NCI-H1048 (cell line): ENCODE results near the gene DUSP12.
"Not testable (repeated sequence)": the region's sequence is repeated elsewhere in the genome, so short reads cannot be mapped to it uniquely, and the experiment has no call there.

Experiments
- DNase-seq: peaks from one replicate; lab custom pipeline; 2025; lab: John Stamatoyannopoulos, UW

DUSP12 gene

DNA sequence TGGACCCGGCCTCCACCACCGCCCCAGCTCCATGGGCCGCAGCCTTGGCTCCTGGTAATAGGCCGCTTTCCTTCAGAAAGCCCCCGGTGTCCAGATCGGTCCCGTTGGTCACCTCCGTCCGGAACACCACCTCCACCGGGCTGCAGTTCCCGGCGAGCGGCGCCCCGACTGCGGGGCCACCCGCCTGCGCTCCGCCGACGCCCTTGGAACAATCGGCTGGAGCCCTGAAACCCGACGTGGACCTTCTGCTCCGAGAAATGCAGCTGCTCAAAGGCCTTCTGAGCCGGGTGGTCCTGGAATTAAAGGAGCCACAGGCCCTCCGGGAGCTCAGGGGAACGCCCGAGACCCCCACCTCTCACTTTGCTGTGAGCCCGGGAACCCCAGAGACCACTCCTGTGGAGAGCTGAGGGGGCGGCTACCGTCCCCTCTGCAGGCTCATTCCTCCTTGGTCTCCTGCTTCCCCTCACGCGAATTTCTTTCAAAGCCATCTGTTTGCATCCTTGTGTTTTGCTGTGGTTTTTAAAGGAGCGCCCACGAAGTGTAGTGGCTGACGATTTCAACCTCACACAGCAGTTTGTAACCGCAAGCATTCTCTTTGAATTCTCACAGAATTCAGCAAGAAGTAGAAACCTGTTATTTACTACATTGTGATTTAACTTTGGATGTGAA is 22.2 kb upstream of the DUSP12 start:
- DNase-seq: no peak

DNA sequence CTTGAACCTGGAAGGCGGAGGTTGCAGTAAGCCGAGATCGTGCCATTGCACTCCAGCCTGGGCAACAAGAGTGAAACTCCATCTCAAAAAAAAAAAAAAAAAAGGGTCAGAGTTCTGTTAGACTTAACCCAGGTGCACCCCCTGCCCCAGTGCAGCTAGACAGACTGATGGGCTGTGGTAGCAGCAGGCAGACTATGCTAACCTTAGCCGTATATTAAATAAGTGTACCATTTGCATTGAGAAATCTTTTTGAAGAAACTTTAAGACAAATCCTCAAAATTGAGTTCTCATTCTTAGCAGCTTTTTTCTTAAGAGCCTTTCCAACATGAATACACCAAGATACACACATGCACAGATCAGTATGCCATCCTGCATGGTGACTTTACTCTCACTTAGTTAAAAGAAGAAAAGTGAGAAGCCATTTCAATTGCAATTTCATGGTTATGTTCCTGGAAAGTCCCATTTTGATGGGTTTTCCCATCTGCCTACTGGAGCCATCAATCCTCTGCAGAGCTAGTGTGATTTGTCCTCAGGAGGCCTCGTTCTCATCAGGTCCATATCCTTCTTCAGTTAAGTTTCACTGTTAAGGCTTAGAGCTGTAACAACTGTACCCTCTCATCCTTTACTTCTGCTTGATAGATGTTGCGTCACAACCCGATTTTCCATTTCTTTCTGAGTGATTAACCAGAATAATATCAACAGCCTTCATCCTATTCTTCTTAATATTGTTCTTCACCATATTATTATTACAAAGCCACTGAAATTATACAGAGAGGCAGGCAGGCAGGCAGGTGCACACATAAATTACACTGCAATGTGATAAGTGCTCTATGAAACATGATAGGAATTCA is 21.0 kb upstream of the DUSP12 start:
- DNase-seq: no peak

DNA sequence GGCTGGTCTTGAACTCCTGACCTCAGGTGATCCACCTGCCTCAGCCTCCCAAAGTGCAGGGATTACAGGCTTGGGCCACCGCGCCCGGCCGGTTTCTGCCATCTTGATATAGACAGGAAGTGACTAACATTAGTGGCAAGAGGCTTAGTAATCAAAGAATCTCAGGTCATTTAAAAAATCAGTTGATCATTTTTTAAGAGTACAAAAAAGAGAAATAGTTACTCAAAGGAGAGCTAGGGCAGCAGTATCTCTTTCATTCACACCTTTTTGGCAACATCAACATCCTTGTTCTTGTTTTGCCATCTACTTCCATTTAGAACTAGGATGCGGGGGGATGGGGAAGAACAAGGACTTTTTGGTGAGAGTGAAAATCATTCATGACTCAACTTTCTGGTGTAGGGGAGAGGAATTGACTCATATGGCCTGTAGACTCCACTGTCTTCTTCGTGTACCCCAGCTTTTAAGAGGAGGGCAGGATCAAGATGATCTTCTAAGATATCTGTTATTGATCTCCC is 19.5 kb upstream of the DUSP12 start:
- no peak for DNase-seq

DNA sequence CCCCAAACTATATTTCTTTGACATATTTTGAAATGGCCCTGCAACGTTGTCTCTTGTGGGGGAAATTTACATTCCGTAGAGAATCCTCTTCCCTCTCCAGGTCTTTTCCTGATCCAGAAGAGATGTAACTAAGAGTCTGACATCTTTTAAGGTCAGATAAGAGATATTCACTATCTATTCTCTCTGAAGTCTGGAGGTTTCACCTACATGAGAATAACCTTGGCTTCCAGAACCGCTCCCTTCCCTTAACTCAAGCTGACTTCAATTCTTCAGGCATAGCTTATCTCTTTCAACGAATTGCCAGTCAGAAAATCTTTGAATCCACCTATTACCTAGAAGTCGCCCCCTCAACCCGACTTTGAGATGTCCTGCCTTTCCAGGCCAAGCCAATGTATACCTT is 18.3 kb upstream of the DUSP12 start:
- no peak for DNase-seq

DNA sequence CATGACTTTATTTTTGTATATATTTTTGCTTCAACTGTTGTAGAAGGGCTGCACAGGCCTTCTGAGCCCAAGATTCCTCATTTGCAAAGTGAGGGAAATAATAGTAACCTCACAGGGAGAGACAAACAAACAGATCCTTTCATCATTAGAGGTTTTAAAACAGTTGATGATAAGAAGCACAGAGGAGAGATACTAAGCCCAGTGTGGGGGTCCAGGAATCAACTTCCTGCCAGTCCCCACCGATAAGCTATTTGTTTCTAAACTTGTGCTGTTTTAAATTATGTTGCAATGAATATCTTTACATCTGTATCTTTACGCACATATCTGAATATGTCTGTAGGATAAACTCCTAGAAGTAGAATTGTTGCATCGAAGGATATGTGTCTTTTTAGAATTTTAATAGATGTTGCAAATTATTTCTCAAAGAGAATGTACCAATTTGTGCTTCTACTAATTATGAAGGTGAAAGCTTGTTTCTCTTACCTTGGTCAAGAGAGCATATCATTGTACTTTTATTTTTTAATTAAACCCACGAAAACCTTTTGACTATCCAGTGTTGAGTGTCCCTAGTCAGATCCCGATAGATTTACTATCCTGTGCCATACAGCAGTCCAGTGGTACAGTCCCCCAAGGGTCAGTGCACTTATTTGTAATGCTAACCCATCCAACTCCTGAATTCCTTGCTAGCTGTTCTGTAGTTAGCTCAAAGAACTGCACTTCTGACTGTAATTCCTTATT is 17.4 kb upstream of the DUSP12 start:
- DNase-seq: no peak

DNA sequence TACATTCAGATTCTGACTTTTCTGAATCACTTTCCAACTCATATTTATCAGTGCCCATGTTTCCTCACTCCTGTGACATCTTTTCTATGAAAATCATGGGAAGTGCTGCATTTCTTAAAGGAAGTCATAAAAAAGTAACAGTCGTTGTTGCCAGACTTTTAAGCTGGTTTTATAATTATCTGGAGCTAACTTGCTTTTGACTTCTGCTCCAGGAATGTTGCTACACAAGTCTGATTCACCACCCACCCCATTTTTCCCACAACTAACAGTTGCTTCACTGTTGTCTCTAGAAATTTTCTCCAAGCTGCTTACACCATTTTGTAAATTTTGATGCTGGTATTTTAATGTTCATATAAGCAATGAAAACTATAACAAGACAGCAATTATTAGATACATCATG is 16.1 kb upstream of the DUSP12 start:
- no peak for DNase-seq

DNA sequence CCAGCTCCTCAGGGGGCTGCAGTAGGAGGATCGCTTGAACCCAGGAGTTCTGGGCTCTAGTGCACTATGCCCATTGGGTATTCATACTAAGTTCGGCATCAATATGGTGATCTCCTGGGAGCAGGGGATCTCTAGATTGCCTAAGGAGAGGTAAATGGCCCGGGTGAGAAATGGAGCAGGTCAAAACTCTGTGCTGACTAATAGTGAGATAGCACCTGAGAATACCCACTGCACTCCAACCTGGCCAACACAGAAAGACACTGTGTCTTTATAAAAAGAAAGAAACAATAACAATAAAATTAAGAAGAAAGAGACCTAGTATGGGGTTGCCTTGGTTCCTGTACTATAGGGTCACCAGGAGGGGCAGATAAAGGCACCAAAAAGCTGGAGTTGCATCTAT is 13.7 kb upstream of the DUSP12 start:
- no peak for DNase-seq

DNA sequence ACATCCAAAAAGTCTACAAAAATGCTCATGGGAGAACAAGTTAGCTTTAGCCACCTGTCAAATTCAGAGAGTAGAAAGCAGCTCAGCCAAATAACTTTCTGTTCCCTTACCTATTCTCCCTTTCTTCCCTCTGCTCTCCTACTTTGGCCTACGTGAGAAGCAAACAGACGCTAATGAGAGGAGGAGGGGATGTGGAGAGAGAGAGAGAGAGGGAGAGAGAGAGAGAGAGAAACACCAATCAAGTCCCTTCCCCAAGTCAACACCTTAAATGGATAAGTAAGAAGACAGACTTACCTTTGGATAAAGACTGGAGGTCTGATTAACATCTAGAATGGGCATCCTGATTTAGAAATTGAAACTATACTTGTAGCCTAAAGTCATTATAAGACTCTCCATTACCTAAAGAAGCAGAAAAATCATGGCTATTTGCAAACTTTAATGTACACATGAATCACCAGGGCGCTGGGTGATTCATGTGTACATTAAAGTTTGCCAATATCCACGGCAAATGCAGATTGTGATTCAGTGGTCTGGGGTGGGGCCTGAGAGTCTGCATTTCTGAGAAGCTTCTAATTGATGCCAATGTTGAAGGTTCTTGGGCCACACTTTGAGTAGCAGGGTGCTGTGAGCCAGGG is 13.1 kb upstream of the DUSP12 start:
- DNase-seq: no peak

DNA sequence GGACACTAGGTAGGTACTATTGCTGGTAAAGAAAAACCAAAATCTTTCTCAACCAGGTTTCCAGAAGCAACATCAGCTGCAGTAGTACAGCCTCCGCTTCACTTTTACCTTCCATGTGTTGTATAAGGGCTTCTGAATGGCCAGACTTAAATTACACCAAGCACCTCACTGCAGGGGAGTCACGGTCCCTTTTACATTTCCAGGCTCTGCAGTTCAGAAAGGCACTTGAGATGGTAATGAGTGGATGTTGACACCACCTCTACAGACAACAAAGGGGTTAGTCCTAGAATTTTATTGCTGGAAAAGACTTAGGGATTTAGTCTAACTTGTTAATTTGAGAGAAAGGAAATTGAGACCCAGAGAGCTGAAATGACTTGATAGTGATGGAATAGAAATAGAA is 12.0 kb upstream of the DUSP12 start:
- DNase-seq: no peak

DNA sequence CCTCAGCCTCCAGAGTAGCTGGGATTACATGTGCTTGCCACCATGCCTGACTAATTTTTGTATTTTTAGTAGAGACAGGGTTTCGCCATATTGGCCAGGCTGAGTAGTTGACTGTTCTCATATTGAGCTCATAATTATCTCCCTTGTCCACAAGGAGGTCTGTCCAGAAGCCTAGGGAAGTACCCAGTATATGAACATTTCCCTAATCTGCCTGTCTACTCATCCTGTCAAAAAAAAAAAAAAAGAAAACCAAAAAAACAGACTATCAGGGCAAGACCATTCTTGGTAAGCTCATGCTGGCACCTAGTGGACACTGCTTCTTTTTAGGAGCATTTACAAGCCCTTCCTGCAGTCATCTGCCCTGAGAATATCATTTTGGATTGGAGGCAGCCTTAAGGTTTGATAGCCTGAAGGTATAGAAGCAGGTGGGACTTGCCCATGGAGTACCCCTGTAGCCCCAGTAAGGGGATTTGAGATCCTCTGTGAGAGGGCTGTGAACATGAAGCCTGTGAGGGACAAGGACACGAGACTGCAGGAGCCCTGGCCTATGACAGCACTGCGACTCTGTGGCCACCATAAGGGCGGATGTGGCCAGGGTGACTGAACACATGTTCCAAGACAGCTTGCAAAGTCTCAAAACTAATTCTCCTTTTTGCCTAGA is 10.8 kb upstream of the DUSP12 start:
- DNase-seq: no peak

DNA sequence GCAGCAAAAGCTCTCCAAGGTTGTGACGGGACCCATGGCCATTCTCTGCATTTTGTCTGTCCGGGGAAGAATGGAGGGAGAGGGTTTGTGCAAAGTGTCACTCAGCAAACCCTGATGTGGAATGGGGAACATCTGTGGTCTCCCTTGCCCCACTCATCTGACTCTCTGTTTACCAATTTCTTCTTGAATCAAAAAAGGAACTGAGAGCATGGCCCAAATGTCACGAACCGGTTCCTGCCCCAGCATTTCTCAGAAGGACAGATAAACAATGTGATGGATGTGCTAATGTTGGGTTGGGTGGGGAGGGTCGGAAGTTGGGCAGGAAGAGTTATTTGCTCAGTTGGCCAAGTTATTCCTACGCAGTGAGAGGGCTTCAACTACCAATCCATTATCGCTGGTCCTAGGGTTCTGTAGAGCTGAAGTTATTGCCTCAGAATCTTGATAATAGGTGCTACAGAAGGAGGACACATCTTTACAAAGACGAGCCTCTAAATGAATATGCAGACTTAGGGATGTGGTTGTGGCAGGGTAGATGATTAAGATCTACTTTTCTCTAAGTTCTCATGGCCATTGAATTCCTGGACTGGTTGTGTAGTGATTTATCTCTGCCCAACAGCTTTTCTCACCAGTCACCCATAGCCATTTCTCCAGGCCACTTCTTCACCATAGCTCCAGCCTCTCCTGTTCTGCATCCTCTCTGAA is 9.6 kb upstream of the DUSP12 start:
- no peak for DNase-seq

DNA sequence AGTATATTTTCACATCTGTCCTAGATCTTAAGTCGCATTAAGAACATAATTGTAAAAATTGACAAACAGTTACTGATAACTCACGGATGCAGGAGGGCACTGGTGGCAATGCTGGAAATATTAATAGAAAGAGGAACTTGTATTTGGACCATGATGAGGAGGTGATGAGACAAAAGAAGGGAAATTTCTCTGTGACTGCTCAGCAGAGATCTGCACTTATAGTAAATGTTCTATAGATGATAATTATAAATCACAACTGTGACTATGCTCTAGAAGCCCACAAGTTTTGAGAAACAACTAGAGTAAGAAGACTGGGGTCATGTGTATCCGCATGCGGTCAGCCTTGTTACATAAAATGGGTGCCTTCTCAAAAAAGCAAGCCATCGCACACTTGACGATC is 8.7 kb upstream of the DUSP12 start:
- DNase-seq: no peak

DNA sequence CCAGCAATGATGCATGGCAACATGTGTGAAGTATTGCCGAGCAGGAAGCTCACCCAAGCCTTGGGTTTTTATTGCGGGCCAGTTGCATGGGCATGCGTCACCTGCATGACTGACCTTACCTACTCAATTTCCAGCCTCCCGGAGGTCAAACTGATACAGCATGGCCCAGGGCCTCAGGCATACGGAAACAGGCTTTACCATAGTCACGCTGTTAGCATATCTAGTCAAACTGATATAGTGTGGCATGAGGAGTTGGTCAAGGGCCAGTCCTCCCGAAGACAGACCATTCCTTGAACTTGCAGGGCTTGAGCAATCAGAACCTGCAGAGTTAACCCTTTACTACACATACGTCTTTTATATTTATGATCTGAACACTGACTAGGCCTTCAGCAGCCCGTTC is 6.4 kb upstream of the DUSP12 start:
- no peak for DNase-seq

DNA sequence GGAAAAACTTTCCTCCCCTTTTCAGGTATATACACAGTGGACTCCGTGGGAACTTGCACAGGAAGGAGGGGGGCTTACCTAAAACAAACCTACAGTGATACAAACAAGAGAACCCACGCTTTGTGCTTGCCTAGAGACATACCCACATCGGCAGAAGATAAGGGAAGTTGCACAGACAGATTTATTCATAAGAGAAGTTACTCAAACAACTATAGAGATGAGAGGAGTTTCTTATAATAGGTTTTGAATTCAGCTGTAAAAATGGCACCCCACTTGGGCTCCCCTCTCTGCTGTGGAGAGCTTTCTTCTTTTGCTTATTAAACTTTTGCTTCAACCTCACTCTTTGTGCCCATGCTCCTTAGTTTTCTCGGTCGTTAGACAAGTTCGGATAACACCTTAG is 1.8 kb upstream of the DUSP12 start:
- DNase-seq: no peak

DNA sequence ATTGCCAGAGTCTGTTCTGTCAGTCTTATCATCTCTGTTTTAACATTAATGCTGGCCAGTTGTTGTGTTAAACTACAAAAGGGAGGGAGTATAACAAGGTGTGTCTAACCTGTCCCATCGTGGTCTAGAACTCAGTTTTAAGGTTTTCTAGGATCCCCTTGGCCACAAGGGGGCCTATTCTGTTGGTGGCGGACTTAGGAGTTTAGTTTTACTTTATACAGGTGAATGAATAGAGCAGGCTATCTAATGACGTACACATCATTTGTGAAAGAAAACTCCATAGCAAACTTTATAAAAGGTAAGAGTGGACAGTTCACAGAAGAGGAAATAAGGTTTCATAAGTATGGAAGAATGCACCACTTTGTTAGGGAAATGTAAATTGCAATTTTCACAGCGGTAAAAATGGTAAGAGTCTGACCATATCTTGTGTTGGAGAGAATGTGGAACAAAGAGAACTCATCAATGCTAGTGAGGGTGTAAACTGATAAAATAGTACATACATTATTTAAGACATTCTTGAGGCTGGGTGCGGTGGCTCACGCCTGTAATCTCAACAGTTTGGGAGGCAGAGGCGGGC is 14.0 kb downstream of the DUSP12 start:
- no peak for DNase-seq

DNA sequence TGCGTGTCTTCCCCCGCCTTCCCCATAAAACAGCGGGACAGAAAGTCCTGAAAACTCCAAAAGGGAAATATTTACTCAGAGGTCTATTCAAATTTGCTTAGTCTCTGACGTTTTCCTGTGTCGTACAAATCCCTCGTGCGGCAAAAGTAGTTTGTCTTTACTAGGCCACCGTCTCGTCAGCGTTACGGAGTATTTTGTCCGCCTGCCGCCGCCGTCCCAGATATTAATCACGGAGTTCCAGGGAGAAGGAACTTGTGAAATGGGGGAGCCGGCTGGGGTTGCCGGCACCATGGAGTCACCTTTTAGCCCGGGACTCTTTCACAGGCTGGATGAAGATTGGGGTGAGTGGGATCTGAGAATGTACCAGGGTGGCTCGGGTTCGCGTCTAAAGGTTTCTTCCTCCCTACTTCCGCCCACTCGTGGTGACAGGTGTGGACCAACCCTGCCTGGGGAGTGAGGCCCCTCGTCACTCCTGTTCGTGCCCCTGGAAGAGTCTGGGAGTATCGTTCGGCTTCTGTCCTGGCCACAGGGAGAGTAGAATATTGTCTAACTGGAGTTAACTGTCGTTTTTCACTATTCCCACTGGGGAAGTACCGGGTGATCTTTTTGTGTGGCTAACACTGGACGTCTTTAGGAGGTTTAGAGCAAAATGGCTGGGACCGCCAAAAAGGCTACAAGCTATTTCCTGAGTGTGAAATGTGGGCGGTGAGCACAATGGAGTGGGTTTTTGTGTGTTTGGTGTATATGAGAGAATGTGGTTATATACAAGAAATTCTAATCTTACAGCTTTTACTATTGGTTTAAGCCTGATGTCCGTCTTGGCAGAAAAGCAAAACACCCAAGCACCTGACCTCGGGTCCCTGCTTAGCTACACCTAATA is 16.8 kb downstream of the DUSP12 start, which contains the start of gene ATF6:
TSS of gene ATF6 (plus strand) at position 219 of the 880 bp plus-strand sequence. CDS start at position 260, 41 bp downstream.
- DNase-seq: peak; percentile 75

DNA sequence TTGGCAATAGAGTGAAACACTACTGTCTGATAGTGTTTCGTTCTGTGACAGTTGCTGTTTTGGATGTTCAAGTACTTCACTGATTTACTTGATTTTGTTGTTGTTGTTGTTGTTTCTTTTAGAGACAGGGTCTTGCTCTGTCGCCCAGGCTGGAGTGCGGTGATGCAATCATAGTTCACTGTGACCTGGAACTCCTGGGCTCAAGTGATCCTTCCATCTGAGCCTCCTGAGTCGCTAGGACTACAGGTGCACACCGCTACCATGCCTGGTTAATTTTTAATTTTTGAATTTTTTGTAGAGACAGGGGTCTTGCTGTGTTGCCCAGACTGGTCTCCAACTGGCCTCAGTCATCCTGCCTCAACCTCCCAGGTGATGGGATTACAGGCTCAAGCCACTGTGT is 18.9 kb downstream of the DUSP12 start:
- DNase-seq: no peak

DNA sequence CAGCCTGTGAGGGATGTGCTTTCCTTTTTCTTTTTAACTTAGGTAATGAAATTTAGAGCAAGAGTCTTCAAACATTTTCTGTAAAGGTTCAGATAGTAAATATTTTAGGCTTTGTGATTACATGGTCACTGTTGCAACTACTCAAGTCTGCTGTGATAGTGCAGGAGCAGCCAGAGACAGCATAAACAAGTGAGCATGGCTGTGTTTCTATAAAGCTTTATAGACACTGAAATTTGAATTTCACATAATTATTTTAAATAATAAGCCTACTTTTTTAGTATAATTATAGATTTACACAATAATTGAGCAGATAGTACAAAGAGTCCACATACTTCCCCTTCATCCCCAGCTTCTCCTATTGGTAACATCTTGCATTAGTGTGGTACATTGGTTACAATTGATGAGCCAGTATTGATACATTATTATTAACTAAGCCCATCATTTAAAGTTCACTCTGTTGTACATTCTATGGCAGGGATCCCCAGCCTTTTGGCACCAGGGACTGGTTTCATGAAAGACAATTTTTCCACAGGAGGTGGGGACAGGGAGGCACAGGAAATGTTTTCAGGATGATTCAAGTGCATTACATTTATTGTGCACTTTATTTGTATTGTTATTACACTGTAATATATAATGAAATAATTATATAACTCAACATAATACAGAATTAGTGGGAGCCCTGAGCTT is 19.5 kb downstream of the DUSP12 start:
- DNase-seq: no peak

DNA sequence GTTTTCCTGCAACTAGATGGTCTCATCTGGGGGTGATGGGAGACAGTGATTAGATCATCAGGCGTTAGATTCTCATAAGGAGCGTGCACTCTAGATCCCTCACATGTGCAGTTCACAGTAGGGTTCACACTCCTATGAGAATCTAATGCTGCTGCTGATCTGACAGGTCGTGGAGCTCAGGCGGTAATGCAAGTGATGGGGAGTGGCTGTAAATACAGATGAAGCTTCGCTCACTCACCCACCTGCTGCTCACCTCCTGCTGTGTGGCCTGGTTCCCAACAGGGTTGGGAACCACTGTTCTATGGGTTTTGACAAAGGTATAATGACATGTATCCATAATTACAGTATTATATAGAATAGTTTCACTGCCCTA is 20.1 kb downstream of the DUSP12 start:
- DNase-seq: not testable (repeated sequence)
